ENCODE data around the gene ICAM5.

Gene ICAM5

DNA sequence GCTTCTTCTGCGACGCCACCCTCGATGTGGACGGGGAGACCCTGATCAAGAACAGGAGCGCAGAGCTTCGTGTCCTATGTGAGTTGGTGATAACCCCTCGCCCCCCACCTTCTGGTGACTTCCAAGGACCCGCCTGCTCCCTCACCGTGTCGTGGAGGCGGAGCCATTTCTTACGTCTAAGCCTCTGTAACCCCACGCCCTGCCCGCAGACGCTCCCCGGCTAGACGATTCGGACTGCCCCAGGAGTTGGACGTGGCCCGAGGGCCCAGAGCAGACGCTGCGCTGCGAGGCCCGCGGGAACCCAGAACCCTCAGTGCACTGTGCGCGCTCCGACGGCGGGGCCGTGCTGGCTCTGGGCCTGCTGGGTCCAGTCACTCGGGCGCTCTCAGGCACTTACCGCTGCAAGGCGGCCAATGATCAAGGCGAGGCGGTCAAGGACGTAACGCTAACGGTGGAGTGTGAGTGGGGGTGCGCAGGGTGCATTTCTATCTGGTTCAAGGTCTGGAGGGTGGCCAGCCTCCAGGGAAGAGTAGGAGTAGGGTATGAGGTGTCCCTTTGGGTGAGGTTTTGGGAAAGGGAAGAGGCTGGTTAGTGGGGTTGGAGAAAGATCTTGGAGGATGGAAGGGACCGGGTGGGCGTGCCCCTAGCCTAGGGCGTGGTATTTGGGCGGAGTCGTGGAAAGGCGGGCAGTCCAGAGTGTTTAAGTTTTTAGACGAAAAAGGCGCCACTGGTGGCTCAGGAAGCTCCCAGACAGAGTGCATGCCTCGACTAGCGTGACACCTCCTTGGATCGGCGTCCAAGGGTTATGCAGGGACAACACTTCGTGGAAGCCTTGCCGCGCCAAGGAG lies 3.3 kb downstream of the ICAM5 start:
- H3K9me3 ChIP-seq (ENCODE audit: low read depth, low read length): no peaks in the 10 kb centered on the region
- H3K9ac ChIP-seq (ENCODE audit: insufficient read length): no peak overlapping the region
- no peak for DNase-seq (ENCODE audit: low read depth, low spot score)
- TF ChIP-seq FOXP2 (optimal IDR thresholded peaks at IDR 0.05; ENCODE audit: control extremely low read depth, extremely low read length, insufficient read depth): no peak
- TF ChIP-seq EZH2 (IDR thresholded peaks at IDR 0.05): no peak
- TF ChIP-seq POLR2AphosphoS5 (IDR thresholded peaks at IDR 0.05; ENCODE audit: borderline replicate concordance, low read depth, low read length): no peak
- no peak overlapping the region; the same call in 1 of the 2 replicates for H3K4me3 ChIP-seq
- H3K36me3 ChIP-seq (ENCODE audit: insufficient read depth, low read length): peaks cover 8% of the 10 kb centered on the region; the same call in 1 of the 2 replicates
- no peak overlapping the region for H3K27ac ChIP-seq

DNA sequence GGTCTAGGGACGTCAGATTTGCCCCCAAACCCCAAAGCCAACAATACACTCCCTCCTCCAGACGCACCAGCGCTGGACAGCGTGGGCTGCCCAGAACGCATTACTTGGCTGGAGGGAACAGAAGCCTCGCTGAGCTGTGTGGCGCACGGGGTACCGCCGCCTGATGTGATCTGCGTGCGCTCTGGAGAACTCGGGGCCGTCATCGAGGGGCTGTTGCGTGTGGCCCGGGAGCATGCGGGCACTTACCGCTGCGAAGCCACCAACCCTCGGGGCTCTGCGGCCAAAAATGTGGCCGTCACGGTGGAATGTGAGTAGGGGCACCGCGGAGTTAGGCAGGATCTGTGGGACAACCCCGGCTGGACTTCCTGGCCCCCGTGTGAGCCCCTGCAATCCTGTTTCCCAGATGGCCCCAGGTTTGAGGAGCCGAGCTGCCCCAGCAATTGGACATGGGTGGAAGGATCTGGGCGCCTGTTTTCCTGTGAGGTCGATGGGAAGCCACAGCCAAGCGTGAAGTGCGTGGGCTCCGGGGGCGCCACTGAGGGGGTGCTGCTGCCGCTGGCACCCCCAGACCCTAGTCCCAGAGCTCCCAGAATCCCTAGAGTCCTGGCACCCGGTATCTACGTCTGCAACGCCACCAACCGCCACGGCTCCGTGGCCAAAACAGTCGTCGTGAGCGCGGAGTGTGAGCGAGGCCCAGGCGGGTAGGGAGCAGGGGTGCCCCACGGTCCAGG lies 4.0 kb downstream of the ICAM5 start:
- H3K27ac ChIP-seq: no peak overlapping the region
- TF ChIP-seq EZH2 (IDR thresholded peaks at IDR 0.05) (no peak), POLR2AphosphoS5 (IDR thresholded peaks at IDR 0.05; ENCODE audit: borderline replicate concordance, low read depth, low read length) (no peak), FOXP2 (optimal IDR thresholded peaks at IDR 0.05; ENCODE audit: control extremely low read depth, extremely low read length, insufficient read depth) (no peak)
- peaks cover 8% of the 10 kb centered on the region; the same call in 1 of the 2 replicates for H3K36me3 ChIP-seq (ENCODE audit: insufficient read depth, low read length)
- no peak overlapping the region for H3K9ac ChIP-seq (ENCODE audit: insufficient read length)
- H3K4me3 ChIP-seq: no peak overlapping the region
- no peak for DNase-seq (ENCODE audit: low read depth, low spot score)
- no peaks in the 10 kb centered on the region for H3K9me3 ChIP-seq (ENCODE audit: low read depth, low read length)

DNA sequence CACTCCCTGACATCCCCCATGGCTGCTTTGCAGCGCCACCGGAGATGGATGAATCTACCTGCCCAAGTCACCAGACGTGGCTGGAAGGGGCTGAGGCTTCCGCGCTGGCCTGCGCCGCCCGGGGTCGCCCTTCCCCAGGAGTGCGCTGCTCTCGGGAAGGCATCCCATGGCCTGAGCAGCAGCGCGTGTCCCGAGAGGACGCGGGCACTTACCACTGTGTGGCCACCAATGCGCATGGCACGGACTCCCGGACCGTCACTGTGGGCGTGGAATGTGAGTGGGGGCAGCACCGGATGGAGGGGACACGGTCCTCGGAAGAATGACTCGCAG lies 4.6 kb downstream of the ICAM5 start:
- Histone ChIP-seq H3K9ac (ENCODE audit: insufficient read length) (no peak overlapping the region), H3K36me3 (ENCODE audit: insufficient read depth, low read length) (peaks cover 8% of the 10 kb centered on the region; the same call in 1 of the 2 replicates), H3K4me3 (no peak overlapping the region), H3K27ac (no peak overlapping the region), H3K9me3 (ENCODE audit: low read depth, low read length) (no peaks in the 10 kb centered on the region)
- DNase-seq (ENCODE audit: low read depth, low spot score): no peak
- TF ChIP-seq FOXP2 (optimal IDR thresholded peaks at IDR 0.05; ENCODE audit: control extremely low read depth, extremely low read length, insufficient read depth) (no peak), POLR2AphosphoS5 (IDR thresholded peaks at IDR 0.05; ENCODE audit: borderline replicate concordance, low read depth, low read length) (no peak), EZH2 (IDR thresholded peaks at IDR 0.05) (no peak)

DNA sequence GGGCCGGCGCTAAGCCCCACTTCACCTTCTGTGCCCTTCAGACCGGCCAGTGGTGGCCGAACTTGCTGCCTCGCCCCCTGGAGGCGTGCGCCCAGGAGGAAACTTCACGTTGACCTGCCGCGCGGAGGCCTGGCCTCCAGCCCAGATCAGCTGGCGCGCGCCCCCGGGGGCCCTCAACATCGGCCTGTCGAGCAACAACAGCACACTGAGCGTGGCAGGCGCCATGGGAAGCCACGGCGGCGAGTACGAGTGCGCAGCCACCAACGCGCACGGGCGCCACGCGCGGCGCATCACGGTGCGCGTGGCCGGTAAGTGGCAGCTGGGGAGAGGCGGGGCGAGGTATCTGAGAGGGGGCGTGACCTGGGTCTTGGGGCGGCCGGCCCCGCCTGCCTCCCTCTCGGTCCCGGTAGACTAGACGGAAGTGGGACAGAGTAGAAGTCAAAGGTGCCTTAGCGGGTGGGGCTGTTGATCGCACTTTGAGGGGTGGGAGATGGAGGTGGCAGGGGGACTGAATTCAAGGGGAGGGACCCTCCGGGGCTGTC lies 5.6 kb downstream of the ICAM5 start:
- no peak overlapping the region for H3K9ac ChIP-seq (ENCODE audit: insufficient read length)
- no peak for DNase-seq (ENCODE audit: low read depth, low spot score)
- no peak overlapping the region for H3K27ac ChIP-seq
- TF ChIP-seq EZH2 (IDR thresholded peaks at IDR 0.05) (no peak), POLR2AphosphoS5 (IDR thresholded peaks at IDR 0.05; ENCODE audit: borderline replicate concordance, low read depth, low read length) (no peak), FOXP2 (optimal IDR thresholded peaks at IDR 0.05; ENCODE audit: control extremely low read depth, extremely low read length, insufficient read depth) (no peak)
- no peak overlapping the region for H3K4me3 ChIP-seq
- no peaks in the 10 kb centered on the region for H3K9me3 ChIP-seq (ENCODE audit: low read depth, low read length)
- H3K36me3 ChIP-seq (ENCODE audit: insufficient read depth, low read length): peaks cover 8% of the 10 kb centered on the region; the same call in 1 of the 2 replicates

GRCh38 chr19:10295847-10296591 lies 6.3 kb downstream of the ICAM5 start:
- DNase-seq (ENCODE audit: low read depth, low spot score): no peak
- Histone ChIP-seq H3K9me3 (ENCODE audit: low read depth, low read length) (no peaks in the 10 kb centered on the region), H3K27ac (no peak overlapping the region), H3K4me3 (no peak overlapping the region), H3K9ac (ENCODE audit: insufficient read length) (no peak overlapping the region), H3K36me3 (ENCODE audit: insufficient read depth, low read length) (peaks cover 8% of the 10 kb centered on the region; the same call in 1 of the 2 replicates)
- TF ChIP-seq EZH2 (IDR thresholded peaks at IDR 0.05) (no peak), FOXP2 (optimal IDR thresholded peaks at IDR 0.05; ENCODE audit: control extremely low read depth, extremely low read length, insufficient read depth) (no peak), POLR2AphosphoS5 (IDR thresholded peaks at IDR 0.05; ENCODE audit: borderline replicate concordance, low read depth, low read length) (no peak)

GRCh38 chr19:10299545-10300458 lies 10.1 kb downstream of the ICAM5 start:
- Histone ChIP-seq H3K9ac (ENCODE audit: insufficient read length) (no peak overlapping the region), H3K4me3 (no peak overlapping the region), H3K27ac (no peak overlapping the region), H3K9me3 (ENCODE audit: low read depth, low read length) (no peaks in the 10 kb centered on the region), H3K36me3 (ENCODE audit: insufficient read depth, low read length) (no peaks in the 10 kb centered on the region)
- no peak for DNase-seq (ENCODE audit: low read depth, low spot score)
- TF ChIP-seq FOXP2 (optimal IDR thresholded peaks at IDR 0.05; ENCODE audit: control extremely low read depth, extremely low read length, insufficient read depth) (no peak), POLR2AphosphoS5 (IDR thresholded peaks at IDR 0.05; ENCODE audit: borderline replicate concordance, low read depth, low read length) (no peak), EZH2 (IDR thresholded peaks at IDR 0.05) (no peak)

- Histone ChIP-seq H3K9ac (ENCODE audit: insufficient read length) (no peak overlapping the region), H3K27ac (no peak overlapping the region), H3K4me3 (no peak overlapping the region), H3K36me3 (ENCODE audit: insufficient read depth, low read length) (no peaks in the 10 kb centered on the region; the same call in 1 of the 2 replicates), H3K9me3 (ENCODE audit: low read depth, low read length) (no peaks in the 10 kb centered on the region)
- TF ChIP-seq POLR2AphosphoS5 (IDR thresholded peaks at IDR 0.05; ENCODE audit: borderline replicate concordance, low read depth, low read length) (no peak), FOXP2 (optimal IDR thresholded peaks at IDR 0.05; ENCODE audit: control extremely low read depth, extremely low read length, insufficient read depth) (no peak)
- DNase-seq (ENCODE audit: low read depth, low spot score): no peak
Measured at GRCh38 chr19:10305139-10305806, 15.5 kb downstream of the ICAM5 start.

All from SK-N-MC (cell line).